HepG2 (cell line): ENCODE results near the gene CAPZB. TPM values are rescaled to one million over a fixed set of nuclear protein-coding genes. Genes with fewer than 3 reads are reported as not detected.
A peak's percentile ranks its signal among the peaks of the same experiment; 100 is the strongest.

Experiments used
- HNRNPLL ChIP-seq: fragments of 200-400 bp; formaldehyde crosslinking; IDR thresholded peaks from 2 replicates; pipeline ENCODE4 v1.6.1; 2017; ENCODE audit warnings: mild to moderate bottlenecking, low read depth, low read length; ENCODE audit not compliant: poor library complexity, severe bottlenecking
- MED13 ChIP-seq: sonication (generic); formaldehyde crosslinking; IDR thresholded peaks from 2 replicates; pipeline ENCODE4 v1.5.0; 2020; ENCODE audit warnings: missing genetic modification reagents
- SETDB1 ChIP-seq: sonication (generic); formaldehyde crosslinking; IDR thresholded peaks from 2 replicates; pipeline ENCODE4 v1.5.1; 2020; ENCODE audit warnings: missing genetic modification reagents, mild to moderate bottlenecking, borderline replicate concordance
- STAG1 ChIP-seq: sonication (generic); formaldehyde crosslinking; IDR thresholded peaks from 2 replicates; pipeline ENCODE4 v1.4.0; 2020; ENCODE audit warnings: missing genetic modification reagents
- TFAP4 ChIP-seq: sonication (generic); IDR thresholded peaks from 2 replicates; pipeline ENCODE4 v1.6.1; 2016; ENCODE audit warnings: low read depth, borderline replicate concordance
- ZBTB39 ChIP-seq: sonication (generic); formaldehyde crosslinking; IDR thresholded peaks from 2 replicates; pipeline ENCODE4 v1.5.0; 2020; ENCODE audit warnings: missing genetic modification reagents
- ZC3H13 ChIP-seq: sonication (generic); formaldehyde crosslinking; IDR thresholded peaks from 2 replicates; pipeline ENCODE4 v1.8.1; 2023; ENCODE audit warnings: mild to moderate bottlenecking, missing genetic modification reagents, moderate library complexity
- ZNF253 ChIP-seq: sonication (generic); formaldehyde crosslinking; IDR thresholded peaks from 2 replicates; pipeline ENCODE4 v1.8.0; 2022; ENCODE audit warnings: mild to moderate bottlenecking, missing genetic modification reagents, borderline replicate concordance
- ZNF33B ChIP-seq: sonication (generic); formaldehyde crosslinking; IDR thresholded peaks from 2 replicates; pipeline ENCODE4 v1.5.1; 2020; ENCODE audit warnings: mild to moderate bottlenecking, missing genetic modification reagents
- ZNF652 ChIP-seq: IDR thresholded peaks from 2 replicates; pipeline ENCODE4 v1.6.1; 2016; ENCODE audit warnings: low read depth, borderline replicate concordance
- ZNF770 ChIP-seq: sonication (generic); formaldehyde crosslinking; IDR thresholded peaks from 2 replicates; pipeline ENCODE4 v1.5.0; 2020; ENCODE audit warnings: mild to moderate bottlenecking, missing genetic modification reagents
- ZNF777 ChIP-seq: sonication (generic); formaldehyde crosslinking; IDR thresholded peaks from 2 replicates; pipeline ENCODE4 v1.4.0; 2020; ENCODE audit warnings: missing genetic modification reagents
- ZSCAN31 ChIP-seq: sonication (generic); formaldehyde crosslinking; IDR thresholded peaks from 2 replicates; pipeline ENCODE4 v1.5.0; 2020; ENCODE audit warnings: low read depth, mild to moderate bottlenecking, missing genetic modification reagents
- polyA plus RNA-seq, 8 experiments: library from polyadenylated mRNA; depleted of rRNA in 3 of 8; stranded (reverse) in 7 of 8; unstranded in 1 of 8; fragments of >200 nt; fragmentation: Illumina TruSeq in 4 of 8; extraction: Trizol in 4 of 8; gene quantifications; 2 replicates each; pipeline versions ENCODE4 v1.2.1 to v1.2.3, GENCODE V29; 2011 to 2016; ENCODE audit warnings: low read depth in 4 of 8, missing spikeins in 1 of 8, mixed read lengths in 1 of 8; ENCODE audit not compliant: insufficient read depth in 1 of 8
- total RNA-seq, 5 experiments: library from RNA; depleted of rRNA; stranded (reverse); fragments of >200 nt; fragmentation: Illumina TruSeq; extraction: Trizol; gene quantifications; 2 replicates each; pipeline ENCODE4 v1.2.3, GENCODE V29; 2016; ENCODE audit warnings: low read depth in 1 of 5
- TF ChIP-seq, protein P1 (sequence below): sonication (generic); formaldehyde crosslinking; IDR thresholded peaks from 2 replicates; pipeline ENCODE4 v1.5.0; 2020; ENCODE audit warnings: mild to moderate bottlenecking, missing genetic modification reagents, moderate library complexity
- TF ChIP-seq, protein P2 (sequence below): sonication (generic); formaldehyde crosslinking; IDR thresholded peaks from 2 replicates; pipeline ENCODE4 v1.4.0; 2020; ENCODE audit warnings: mild to moderate bottlenecking, missing genetic modification reagents
- TF ChIP-seq, protein P3 (sequence below): sonication (generic); formaldehyde crosslinking; IDR thresholded peaks from 2 replicates; pipeline ENCODE4 v1.5.1; 2020; ENCODE audit warnings: mild to moderate bottlenecking, missing genetic modification reagents, moderate library complexity

Gene CAPZB
- total and polyA plus RNA-seq, 2 of the 13 experiments (the other 11 are each of a cell fraction or from before 2014, with no cell fraction given) = 58.9 to 76.9 TPM

DNA sequence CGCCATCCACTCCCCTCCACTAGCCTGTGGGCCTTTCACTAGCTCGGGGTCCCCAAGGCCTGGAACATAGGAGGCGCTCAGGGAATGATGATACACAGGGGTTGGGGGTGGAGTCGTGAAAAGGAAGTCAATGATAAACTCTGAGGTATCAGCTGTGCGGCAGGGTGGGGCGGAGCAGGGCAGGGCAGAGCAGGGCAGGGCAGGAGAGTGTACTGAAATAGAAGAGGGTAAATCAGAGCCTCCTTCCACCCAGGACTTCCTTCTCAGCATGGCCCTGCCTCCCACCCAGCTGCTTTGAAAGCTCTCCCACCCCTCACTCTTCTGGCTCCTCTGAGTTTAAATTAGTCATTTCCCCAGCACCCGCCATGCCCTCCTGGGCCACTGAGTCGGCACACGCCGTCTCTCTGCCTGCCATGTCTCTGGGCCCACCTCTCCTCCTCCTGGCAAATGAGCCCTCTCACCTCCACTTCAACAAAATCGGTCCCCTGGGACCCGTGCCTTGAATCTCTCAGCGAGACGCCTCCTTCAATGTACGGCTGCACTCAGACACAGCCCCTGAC, 16.9 kb downstream of the CAPZB start (continued):
- TF ChIP-seq, protein P1, sequence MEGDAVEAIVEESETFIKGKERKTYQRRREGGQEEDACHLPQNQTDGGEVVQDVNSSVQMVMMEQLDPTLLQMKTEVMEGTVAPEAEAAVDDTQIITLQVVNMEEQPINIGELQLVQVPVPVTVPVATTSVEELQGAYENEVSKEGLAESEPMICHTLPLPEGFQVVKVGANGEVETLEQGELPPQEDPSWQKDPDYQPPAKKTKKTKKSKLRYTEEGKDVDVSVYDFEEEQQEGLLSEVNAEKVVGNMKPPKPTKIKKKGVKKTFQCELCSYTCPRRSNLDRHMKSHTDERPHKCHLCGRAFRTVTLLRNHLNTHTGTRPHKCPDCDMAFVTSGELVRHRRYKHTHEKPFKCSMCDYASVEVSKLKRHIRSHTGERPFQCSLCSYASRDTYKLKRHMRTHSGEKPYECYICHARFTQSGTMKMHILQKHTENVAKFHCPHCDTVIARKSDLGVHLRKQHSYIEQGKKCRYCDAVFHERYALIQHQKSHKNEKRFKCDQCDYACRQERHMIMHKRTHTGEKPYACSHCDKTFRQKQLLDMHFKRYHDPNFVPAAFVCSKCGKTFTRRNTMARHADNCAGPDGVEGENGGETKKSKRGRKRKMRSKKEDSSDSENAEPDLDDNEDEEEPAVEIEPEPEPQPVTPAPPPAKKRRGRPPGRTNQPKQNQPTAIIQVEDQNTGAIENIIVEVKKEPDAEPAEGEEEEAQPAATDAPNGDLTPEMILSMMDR (CRISPR knock-in tag) = peak; percentile 45
- no peak for TF ChIP-seq ZNF777 (CRISPR knock-in tag)
- no peak for TF ChIP-seq ZNF253 (CRISPR knock-in tag)
- no peak for TF ChIP-seq ZNF770 (CRISPR knock-in tag)
- no peak for TF ChIP-seq MED13 (CRISPR knock-in tag)
- TF ChIP-seq ZNF652 (CRISPR knock-in tag) = no peak
- TF ChIP-seq, protein P2, sequence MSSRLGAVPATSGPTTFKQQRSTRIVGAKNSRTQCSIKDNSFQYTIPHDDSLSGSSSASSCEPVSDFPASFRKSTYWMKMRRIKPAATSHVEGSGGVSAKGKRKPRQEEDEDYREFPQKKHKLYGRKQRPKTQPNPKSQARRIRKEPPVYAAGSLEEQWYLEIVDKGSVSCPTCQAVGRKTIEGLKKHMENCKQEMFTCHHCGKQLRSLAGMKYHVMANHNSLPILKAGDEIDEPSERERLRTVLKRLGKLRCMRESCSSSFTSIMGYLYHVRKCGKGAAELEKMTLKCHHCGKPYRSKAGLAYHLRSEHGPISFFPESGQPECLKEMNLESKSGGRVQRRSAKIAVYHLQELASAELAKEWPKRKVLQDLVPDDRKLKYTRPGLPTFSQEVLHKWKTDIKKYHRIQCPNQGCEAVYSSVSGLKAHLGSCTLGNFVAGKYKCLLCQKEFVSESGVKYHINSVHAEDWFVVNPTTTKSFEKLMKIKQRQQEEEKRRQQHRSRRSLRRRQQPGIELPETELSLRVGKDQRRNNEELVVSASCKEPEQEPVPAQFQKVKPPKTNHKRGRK (CRISPR knock-in tag) = no peak
- no peak for TF ChIP-seq ZNF33B (CRISPR knock-in tag)
- TF ChIP-seq HNRNPLL = no peak
- peak; percentile 97 for TF ChIP-seq TFAP4
- no peak for TF ChIP-seq ZC3H13 (CRISPR knock-in tag)
- TF ChIP-seq, protein P3, sequence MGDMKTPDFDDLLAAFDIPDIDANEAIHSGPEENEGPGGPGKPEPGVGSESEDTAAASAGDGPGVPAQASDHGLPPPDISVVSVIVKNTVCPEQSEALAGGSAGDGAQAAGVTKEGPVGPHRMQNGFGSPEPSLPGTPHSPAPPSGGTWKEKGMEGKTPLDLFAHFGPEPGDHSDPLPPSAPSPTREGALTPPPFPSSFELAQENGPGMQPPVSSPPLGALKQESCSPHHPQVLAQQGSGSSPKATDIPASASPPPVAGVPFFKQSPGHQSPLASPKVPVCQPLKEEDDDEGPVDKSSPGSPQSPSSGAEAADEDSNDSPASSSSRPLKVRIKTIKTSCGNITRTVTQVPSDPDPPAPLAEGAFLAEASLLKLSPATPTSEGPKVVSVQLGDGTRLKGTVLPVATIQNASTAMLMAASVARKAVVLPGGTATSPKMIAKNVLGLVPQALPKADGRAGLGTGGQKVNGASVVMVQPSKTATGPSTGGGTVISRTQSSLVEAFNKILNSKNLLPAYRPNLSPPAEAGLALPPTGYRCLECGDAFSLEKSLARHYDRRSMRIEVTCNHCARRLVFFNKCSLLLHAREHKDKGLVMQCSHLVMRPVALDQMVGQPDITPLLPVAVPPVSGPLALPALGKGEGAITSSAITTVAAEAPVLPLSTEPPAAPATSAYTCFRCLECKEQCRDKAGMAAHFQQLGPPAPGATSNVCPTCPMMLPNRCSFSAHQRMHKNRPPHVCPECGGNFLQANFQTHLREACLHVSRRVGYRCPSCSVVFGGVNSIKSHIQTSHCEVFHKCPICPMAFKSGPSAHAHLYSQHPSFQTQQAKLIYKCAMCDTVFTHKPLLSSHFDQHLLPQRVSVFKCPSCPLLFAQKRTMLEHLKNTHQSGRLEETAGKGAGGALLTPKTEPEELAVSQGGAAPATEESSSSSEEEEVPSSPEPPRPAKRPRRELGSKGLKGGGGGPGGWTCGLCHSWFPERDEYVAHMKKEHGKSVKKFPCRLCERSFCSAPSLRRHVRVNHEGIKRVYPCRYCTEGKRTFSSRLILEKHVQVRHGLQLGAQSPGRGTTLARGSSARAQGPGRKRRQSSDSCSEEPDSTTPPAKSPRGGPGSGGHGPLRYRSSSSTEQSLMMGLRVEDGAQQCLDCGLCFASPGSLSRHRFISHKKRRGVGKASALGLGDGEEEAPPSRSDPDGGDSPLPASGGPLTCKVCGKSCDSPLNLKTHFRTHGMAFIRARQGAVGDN (CRISPR knock-in tag) = peak; percentile 36
- TF ChIP-seq ZSCAN31 (CRISPR knock-in tag) = no peak
- no peak for TF ChIP-seq SETDB1 (CRISPR knock-in tag)
- TF ChIP-seq ZBTB39 (CRISPR knock-in tag) = no peak
- TF ChIP-seq STAG1 = peak; percentile 24; the same call in 1 of the 2 replicates
